Hindlimb muscle (tissue), 1 donor: Measurements from ENCODE around the gene ZNF771. TPM values are rescaled to one million over a fixed set of nuclear protein-coding genes. Genes with fewer than 3 reads are reported as not detected.

Experiments used
- polyA plus RNA-seq: library from polyadenylated mRNA; unstranded; fragments of 120-200 nt; gene quantifications from one replicate; pipeline ENCODE4 v1.2.1, GENCODE V29; 2013; ENCODE audit not compliant: insufficient read length

Gene ZNF771
- polyA plus RNA-seq, 1 donor = 6.0 TPM

Other genes with a start within 250 kb of the ZNF771 start
- 16.8 TPM for gene CORO1A, start 224.0 kb upstream of the ZNF771 start, polyA plus RNA-seq
- gene BOLA2B, start 213.9 kb upstream of the ZNF771 start, polyA plus RNA-seq = 24.3 TPM
- 17.2 TPM for gene SLX1A, start 213.7 kb upstream of the ZNF771 start, polyA plus RNA-seq
- gene SULT1A3, start 208.4 kb upstream of the ZNF771 start, polyA plus RNA-seq = 4.5 TPM
- gene NPIPB13, start 159.1 kb upstream of the ZNF771 start, polyA plus RNA-seq = 15.5 TPM
- 34.3 TPM for gene CD2BP2, start 52.3 kb upstream of the ZNF771 start, polyA plus RNA-seq
- 40.8 TPM for gene TBC1D10B, start 37.1 kb upstream of the ZNF771 start, polyA plus RNA-seq
- 9,565 TPM for gene MYL11, start 32.8 kb upstream of the ZNF771 start, polyA plus RNA-seq
- gene SEPTIN1, start 25.0 kb upstream of the ZNF771 start, polyA plus RNA-seq = 3.2 TPM
- gene ZNF48, start 12.2 kb upstream of the ZNF771 start, polyA plus RNA-seq = 7.0 TPM
- 28.4 TPM for gene DCTPP1, start 22.4 kb downstream of the ZNF771 start, polyA plus RNA-seq
- gene SEPHS2, start 38.3 kb downstream of the ZNF771 start, polyA plus RNA-seq = 13.0 TPM
- 4.1 TPM for gene ITGAL, start 65.1 kb downstream of the ZNF771 start, polyA plus RNA-seq
- gene ZNF768, start 119.0 kb downstream of the ZNF771 start, polyA plus RNA-seq = 31.0 TPM
- gene ZNF747, start 127.3 kb downstream of the ZNF771 start, polyA plus RNA-seq = 7.0 TPM
- gene ZNF764, start 150.8 kb downstream of the ZNF771 start, polyA plus RNA-seq = 9.6 TPM
- gene ZNF688, start 164.1 kb downstream of the ZNF771 start, polyA plus RNA-seq = 9.7 TPM
- gene ZNF785, start 178.1 kb downstream of the ZNF771 start, polyA plus RNA-seq = 12.9 TPM
- 7.2 TPM for gene ZNF689, start 202.8 kb downstream of the ZNF771 start, polyA plus RNA-seq
- 19.8 TPM for gene PRR14, start 243.4 kb downstream of the ZNF771 start, polyA plus RNA-seq